Panc1 (cell line): Measurements from ENCODE around the gene FARP1. TPM values are rescaled to one million over a fixed set of nuclear protein-coding genes. Genes with fewer than 3 reads are reported as not detected.

ENCODE experiments used
- ATAC-seq: fragments of 200-7000 bp; cut with Tn5 transposase; 2 replicates; pipeline ENCODE4 v1.9.1; 2020; ENCODE audit warnings: mild to moderate bottlenecking, moderate library complexity
- BruUV-seq: library from RNA; stranded (reverse); fragments of 400-500 nt; replicated peaks from 2 replicates; lab custom pipeline; 2021; lab: Mats Ljungman, UMichigan
- CTCF ChIA-PET: fragments of 300-600 bp; sonication (Branson Sonifier 250); formaldehyde crosslinking; loops from one replicate; lab custom pipeline; 2022; ENCODE audit warnings: antibody characterized with exemption; lab: Charles Lee
- POLR2A ChIA-PET: fragments of 300-600 bp; sonication (Branson Sonifier 250); formaldehyde crosslinking; loops from one replicate; lab custom pipeline; 2022; ENCODE audit warnings: antibody characterized with exemption; lab: Charles Lee
- DNase-seq: peaks from one replicate; pipeline ENCODE4 v3.0.0-alpha.2; 2010; ENCODE audit warnings: low read depth, low spot score
- H3K27ac ChIP-seq: 2 replicates; pipeline ENCODE4 v1.5.1; 2011; ENCODE audit warnings: mild to moderate bottlenecking, low read length, inconsistent platforms
- H3K27me3 ChIP-seq: fragments of 200-500 bp; sonication (Bioruptor generic); 2 replicates; pipeline ENCODE4 v1.6.0; 2014; ENCODE audit warnings: low read length, inconsistent platforms; ENCODE audit not compliant: control insufficient read depth, insufficient read depth
- H3K36me3 ChIP-seq: fragments of 200-500 bp; sonication (Bioruptor generic); 2 replicates; pipeline ENCODE4 v1.5.1; 2014; ENCODE audit warnings: inconsistent platforms, mild to moderate bottlenecking, low read length, moderate library complexity; ENCODE audit not compliant: control insufficient read depth, insufficient read depth
- H3K4me1 ChIP-seq: 2 replicates; pipeline ENCODE4 v1.5.1; 2011; ENCODE audit warnings: inconsistent platforms, mild to moderate bottlenecking, low read length, moderate library complexity; ENCODE audit not compliant: control insufficient read depth, insufficient read depth
- H3K4me3 ChIP-seq, 2 experiments: 2 replicates each; pipeline ENCODE4 v1.5.1; 2011 to 2012; ENCODE audit warnings: low read depth in 2 of 2, low read length in 2 of 2, mild to moderate bottlenecking in 2 of 2, inconsistent platforms in 1 of 2, moderate library complexity in 1 of 2
- H3K9me3 ChIP-seq: fragments of 200-500 bp; sonication (Bioruptor generic); 2 replicates; pipeline ENCODE4 v1.5.1; 2014; ENCODE audit warnings: low read depth, mild to moderate bottlenecking, inconsistent platforms, low read length, moderate library complexity; ENCODE audit not compliant: control insufficient read depth, insufficient read depth
- POLR2AphosphoS5 ChIP-seq: IDR thresholded peaks from 2 replicates; pipeline ENCODE4 v1.6.1; 2012; ENCODE audit warnings: mild to moderate bottlenecking, low read depth, low read length, moderate library complexity
- REST ChIP-seq, 2 experiments: IDR thresholded peaks; 2 replicates each; pipeline ENCODE4 v1.6.1; 2011 to 2012; ENCODE audit warnings: low read depth in 2 of 2, control low read depth in 1 of 2, low read length in 1 of 2, mild to moderate bottlenecking in 1 of 2, moderate library complexity in 1 of 2; ENCODE audit not compliant: insufficient read depth in 1 of 2
- SIN3A ChIP-seq: IDR thresholded peaks from 2 replicates; pipeline ENCODE4 v1.6.1; 2012; ENCODE audit warnings: low read depth, mild to moderate bottlenecking, low read length, moderate library complexity, borderline replicate concordance; ENCODE audit not compliant: insufficient read depth
- TCF7L2 ChIP-seq: IDR thresholded peaks from 2 replicates; pipeline ENCODE4 v1.6.1; 2011; ENCODE audit warnings: mild to moderate bottlenecking, low read depth, low read length, inconsistent platforms
- in situ Hi-C: cut with HindIII; loops from 2 replicates; pipeline ENCODE4 v1.10.0; 2016; ENCODE audit warnings: low sequenced_read_pairs, low pct_unique_long_range_greater_than_20kb
- intact Hi-C: fragments of 100-400 bp; cut with micrococcal nuclease; formaldehyde crosslinking; loops from one replicate; pipeline ENCODE4 v1.10.0; 2022; ENCODE audit not compliant: unreplicated experiment
- total RNA-seq: library from RNA; stranded (reverse); gene quantifications from one replicate; pipeline ENCODE4 v1.2.1, GENCODE V29; 2021; ENCODE audit not compliant: unreplicated experiment
- TF ChIP-seq, protein P1 (sequence below): fragments of 450-650 bp; IDR thresholded peaks from 2 replicates; pipeline ENCODE4 v1.5.1; 2017; ENCODE audit warnings: mild to moderate bottlenecking

FARP1 gene
- total RNA-seq, 1 experiment from 2014 or later, result 61.9 TPM

GRCh38 chr13:98291658-98292057 is 148.8 kb downstream of the FARP1 start:
- no peaks in the 10 kb centered on the region; the same call in 1 of the 2 replicates for H3K4me1 ChIP-seq
- intact Hi-C loops, result no loop called here
- ATAC-seq, result no peak

GRCh38 chr13:98293103-98293502 is 150.2 kb downstream of the FARP1 start:
- no TSS peak for BruUV-seq
- no peak for TF ChIP-seq REST (IDR thresholded peaks at IDR 0.05; ENCODE audit: insufficient read depth in 1 of 2, low read depth in 2 of 2, low read length in 1 of 2)
- TF ChIP-seq, protein P1, sequence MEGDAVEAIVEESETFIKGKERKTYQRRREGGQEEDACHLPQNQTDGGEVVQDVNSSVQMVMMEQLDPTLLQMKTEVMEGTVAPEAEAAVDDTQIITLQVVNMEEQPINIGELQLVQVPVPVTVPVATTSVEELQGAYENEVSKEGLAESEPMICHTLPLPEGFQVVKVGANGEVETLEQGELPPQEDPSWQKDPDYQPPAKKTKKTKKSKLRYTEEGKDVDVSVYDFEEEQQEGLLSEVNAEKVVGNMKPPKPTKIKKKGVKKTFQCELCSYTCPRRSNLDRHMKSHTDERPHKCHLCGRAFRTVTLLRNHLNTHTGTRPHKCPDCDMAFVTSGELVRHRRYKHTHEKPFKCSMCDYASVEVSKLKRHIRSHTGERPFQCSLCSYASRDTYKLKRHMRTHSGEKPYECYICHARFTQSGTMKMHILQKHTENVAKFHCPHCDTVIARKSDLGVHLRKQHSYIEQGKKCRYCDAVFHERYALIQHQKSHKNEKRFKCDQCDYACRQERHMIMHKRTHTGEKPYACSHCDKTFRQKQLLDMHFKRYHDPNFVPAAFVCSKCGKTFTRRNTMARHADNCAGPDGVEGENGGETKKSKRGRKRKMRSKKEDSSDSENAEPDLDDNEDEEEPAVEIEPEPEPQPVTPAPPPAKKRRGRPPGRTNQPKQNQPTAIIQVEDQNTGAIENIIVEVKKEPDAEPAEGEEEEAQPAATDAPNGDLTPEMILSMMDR, result no peak
- no peak for TF ChIP-seq TCF7L2
- TF ChIP-seq SIN3A, result no peak
- no peak for TF ChIP-seq POLR2AphosphoS5
- no peak for DNase-seq
- Histone ChIP-seq H3K4me1 (no peaks in the 10 kb centered on the region; the same call in 1 of the 2 replicates), H3K9me3 (no peaks in the 10 kb centered on the region), H3K4me3 (no peak overlapping the region), H3K27ac (no peak overlapping the region), H3K36me3 (no peaks in the 10 kb centered on the region), H3K27me3 (no peaks in the 10 kb centered on the region)
- intact Hi-C loops (no loop called here), in situ Hi-C loops (no loop called here)
- no peak for ATAC-seq
- ChIA-PET CTCF (no interaction called here), POLR2A (no interaction called here)

More at GRCh38 chr13:98291658-98292057, 148.8 kb downstream of the FARP1 start:
- CTCF ChIA-PET, result no interaction called here
- H3K27me3 ChIP-seq, result no peaks in the 10 kb centered on the region
- H3K36me3 ChIP-seq, result no peaks in the 10 kb centered on the region
- in situ Hi-C loops, result no loop called here
- no peak overlapping the region for H3K4me3 ChIP-seq
- POLR2A ChIA-PET, result no interaction called here
- no peak overlapping the region for H3K27ac ChIP-seq
- no peak for TF ChIP-seq REST (IDR thresholded peaks at IDR 0.05; ENCODE audit: insufficient read depth in 1 of 2, low read depth in 2 of 2, low read length in 1 of 2)
- no peak for DNase-seq
- no TSS peak for BruUV-seq
- H3K9me3 ChIP-seq, result no peaks in the 10 kb centered on the region
